ENCODE results near the gene DOCK10.

The DOCK10 gene

DNA sequence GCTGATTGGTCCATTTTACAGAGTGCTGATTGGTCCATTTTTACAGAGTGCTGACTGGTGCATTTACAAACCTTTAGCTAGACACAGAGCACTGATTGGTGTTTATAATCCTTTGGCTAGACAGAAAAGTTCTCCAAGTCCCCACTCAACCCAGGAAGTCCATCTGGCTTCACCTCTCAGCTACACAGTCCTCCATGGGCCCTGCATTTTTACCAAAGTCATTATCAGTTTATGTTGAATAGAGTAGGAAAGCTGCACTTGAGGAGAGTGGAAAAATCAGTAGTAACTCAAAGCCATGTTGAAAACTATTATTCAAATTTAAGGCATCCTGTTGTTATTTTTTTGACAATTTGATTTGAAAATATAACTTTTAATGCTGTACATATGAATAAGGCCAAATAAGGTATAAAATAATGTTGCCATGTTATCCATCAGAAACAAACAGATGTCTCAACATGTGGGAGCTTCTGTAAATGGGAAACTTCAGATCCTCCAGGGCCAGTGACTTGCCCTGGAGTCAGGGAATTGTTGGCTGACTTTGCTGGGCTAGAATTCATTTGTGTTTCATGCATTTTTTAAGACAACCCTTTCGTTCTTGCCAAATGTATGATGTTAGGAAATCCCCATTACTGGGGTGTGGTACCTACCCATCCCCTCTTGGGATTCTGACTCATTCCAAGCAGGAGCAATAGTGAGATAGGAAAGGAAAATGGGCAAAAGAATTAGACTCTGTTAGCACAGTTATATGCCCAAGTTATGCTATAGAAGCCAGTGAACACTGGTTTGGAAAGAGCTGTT is 288.3 kb downstream of the DOCK10 start:
- DNase-seq, result no peak

DNA sequence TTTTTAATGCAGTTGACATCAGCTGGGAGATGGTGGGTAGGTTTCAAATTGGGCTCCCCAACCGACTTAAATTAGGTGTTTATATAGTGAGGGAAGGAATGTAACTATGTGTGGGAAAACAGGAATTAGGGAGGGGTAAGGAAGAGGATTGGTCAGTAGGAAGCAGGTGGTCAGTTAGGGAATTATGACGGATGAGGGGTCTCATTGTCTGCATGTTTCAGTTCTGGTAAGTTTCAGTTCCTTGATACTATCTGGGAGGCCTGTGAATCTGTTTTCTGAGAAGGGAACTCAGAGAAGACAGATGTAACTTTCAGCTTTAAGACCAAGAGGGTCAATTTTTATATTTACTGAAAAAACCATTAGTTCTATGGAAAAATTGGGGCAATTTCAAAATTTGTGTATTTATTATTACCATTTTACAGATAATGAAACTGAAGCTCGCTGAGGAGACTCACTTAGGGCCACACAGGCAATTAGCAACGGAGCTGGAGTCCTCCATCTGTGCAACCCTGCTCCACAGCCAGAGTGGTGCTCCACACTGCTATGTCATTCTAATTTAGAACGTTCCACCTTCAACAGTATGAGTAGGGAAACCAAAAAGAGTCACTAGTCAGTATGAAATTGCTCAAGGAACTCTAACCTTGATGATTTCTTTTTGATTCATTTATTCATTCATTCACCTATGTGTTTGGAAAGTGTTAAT is 290.1 kb downstream of the DOCK10 start:
- DNase-seq, result no peak

DNA sequence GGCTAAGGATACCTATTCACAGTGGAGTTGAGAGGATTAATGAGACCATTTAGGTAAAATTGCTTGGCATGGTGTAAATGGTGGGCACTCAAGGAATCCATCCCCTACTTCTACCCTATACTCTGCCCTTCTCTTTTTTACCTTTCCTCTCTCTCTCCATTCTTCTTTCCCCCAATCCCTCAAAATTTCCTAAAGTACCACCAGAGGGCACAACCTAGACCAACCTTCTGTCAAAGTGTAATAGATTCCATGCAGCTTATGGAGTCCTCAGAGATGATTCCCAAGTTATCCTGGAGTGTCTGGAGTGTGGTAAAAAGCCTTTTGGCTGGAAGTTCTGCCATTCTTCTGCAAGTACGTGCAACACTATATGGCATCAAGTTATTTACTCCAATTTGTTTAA is 293.1 kb downstream of the DOCK10 start:
- peak; percentile 28 for DNase-seq

DNA sequence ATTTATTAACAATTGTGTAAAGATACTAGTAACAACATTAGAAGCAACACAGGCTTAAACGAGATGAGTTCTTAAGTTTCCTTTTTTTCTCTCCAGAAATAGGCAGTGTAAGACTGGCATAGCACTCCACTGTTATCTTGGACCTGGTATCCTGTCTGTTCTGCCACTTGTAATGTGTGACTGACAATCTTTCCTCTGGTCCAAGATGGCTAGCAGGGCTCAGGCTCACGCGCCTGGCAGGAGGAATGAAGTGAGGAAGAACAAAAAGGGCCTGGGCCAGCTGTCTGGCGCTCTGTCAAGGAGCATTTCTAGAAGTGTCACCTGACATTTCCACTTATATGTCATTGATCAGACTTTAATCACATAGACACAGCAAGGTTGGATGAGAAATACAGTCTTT is 294.5 kb downstream of the DOCK10 start:
- no peak for DNase-seq

DNA sequence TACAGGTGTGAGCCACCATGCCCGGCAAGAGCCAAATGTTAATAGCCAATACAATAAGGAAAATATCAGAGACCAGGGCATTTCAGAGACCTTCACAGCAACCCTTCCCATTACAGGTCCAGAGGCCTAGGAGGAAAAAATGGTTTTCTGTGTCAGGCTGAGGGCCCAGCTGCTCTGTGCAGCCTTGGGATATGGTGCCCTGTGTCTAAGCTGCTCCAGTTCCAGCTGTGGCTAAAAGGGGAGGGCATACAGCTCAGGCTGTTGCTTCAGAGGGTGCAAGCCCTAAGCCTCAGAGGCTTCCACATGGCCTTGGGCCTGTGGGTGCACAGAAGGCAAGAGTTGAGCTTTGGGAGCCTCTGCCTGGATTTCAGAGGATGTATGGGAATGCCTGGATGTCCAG is 306.0 kb downstream of the DOCK10 start:
- peak; percentile 17 for DNase-seq

DNA sequence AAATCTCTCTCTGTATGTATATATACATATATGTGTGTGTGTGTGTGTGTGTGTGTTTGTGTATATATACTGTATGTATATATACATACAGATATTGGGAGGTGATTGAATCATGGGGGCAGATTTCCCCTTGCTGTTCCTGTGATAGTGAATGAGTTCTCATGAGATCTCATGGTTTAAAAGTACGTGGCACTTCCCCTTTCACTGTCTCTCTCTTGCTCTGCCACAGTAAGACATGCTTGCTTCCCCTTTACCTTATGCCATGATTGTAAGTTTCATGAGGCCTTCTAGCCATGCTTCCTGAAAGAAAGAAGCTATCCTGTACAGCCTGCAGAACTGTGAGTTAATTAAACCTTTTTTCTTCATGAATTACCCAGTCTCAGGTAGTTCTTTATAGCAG is 307.3 kb downstream of the DOCK10 start:
- no peak for DNase-seq

DNA sequence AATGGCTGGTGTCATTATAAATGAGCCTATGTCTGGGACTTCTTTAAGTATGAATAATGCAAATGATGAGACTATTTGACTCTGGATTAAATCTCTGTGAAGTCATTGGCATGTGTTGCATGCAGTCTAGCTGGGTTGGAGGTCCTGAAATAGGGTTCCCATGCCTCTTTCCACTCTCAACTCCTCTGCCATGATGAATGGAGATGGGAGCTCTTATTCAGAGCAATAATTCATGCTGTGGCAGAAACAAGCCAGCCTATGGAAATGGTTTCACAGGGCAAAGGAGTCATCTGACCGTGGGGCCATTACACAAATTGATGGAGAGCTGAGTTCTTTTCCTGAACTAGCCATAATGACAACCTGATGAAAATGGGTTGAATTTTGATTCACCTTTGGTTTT is 310.6 kb downstream of the DOCK10 start:
- DNase-seq, result no peak

DNA sequence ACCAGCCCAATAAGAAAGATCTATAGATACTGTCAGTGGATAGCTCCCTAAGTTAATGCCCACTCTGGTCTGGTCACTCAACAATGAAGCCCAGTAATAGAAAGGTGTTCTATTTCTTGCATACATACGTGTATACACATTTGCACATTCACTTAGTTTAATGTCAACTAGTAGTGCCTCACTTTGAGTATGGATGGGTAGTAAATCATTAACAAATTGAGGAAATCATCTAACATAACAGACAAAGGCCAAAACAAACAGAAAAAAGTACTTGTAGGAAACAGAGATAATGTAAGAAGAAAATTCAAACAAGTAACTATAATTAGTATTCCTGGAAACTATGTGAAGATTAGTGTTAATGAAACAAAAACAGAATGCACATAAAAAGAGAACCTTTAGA is 312.8 kb downstream of the DOCK10 start:
- DNase-seq, result peak; percentile 74

DNA sequence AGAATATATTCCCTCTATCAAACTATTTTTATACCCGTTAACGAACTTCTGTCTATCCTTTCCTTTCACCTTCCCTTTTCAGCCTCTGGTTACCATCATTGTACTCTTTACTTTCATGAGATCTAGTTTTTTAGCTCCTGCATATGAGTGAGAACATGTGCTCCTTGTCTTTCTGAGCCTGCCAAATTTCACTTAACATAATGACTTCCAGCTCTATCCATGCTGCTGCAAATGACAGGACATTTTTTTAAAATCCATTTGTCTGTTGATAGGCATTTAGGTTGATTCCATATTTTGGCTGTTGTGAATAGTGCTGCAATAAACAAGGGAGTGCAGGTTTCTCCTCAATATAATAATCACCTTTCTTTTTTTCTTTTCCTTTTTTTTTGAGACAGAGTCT is 317.9 kb downstream of the DOCK10 start:
- DNase-seq, result no peak

DNA sequence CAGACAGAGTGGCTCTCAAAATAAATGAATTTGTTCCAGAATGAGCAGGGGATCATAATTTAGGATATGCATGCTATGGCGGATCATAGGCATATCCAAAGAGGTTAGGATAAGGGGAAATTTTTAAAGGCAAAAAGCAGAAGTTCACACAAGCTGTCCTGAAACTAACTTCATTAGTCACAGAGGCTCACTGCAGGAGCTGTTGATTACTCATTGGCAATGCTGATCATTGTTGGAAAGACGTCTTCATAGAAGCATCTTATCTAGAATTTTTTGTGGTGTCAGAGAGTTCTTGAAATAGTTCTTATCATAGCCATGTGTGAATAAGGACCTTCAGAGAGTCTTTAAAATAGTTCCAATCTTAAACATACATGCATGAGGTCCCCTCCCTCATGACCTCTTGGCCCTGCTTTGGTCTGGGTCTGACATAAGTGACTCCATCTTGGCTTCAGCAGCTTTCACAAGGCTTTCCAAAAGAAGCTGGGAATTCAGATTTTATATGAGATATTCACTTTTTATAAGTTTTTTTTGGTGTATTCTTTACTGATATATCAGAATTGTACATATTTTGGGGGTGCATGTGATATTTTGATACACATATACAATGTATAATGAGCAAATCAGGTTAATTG is 318.6 kb downstream of the DOCK10 start:
- DNase-seq, result no peak

DNA sequence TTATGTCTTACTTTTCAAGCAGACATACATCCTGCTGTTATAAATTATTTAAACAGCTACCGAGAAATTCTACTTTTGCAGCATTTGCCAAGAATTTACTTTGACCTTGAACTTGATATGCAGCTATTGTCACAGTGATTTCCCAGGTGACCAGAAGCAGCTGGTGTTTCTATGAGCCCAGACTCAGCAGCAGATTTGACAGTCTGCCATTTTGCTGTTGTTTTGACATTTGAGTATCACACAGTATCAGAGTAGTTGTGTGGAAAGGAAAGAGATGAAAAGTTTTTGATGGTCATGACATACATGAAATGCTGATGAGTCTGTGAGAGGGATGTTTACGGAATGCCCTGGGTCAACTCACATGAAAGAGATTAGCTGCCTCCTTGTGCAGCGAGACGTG is 319.5 kb downstream of the DOCK10 start:
- DNase-seq, result peak; percentile 6

DNA sequence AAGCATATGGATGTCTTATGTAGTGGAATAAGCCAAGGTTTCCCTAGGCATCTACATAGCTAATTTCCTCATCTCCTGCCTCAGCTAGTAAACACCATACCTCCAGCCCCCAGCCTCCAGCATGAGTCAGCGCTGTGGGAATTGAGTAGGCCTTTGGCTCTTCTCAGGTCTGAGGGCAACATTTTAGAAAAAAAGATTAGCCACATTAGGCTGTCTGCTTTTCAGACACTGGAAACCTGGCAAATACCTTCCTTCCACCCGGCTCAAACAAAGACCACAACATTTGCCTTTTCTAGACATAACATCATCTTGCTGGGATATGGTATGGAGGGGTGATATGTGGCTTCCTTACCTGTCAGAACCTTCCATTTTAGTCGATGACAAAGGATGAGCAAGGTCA is 320.0 kb downstream of the DOCK10 start:
- DNase-seq, result peak; percentile 7

DNA sequence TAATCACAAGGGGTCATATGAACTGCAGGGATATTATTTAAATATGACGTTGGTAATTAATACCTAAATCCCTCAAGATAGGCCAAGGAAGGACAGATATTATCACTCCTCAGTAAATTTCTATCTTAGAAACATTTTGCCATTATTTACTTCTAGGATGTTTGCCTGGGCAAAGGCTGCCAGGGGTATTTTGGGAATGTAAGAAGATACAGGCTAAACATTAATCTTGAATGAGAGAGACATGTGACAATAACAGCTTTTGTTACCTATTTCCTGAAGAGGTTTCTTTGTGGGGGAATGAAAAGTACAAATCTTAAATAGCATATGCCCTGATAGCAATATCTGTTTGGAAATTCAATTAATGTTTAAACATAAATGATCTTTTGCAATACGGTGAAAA is 325.3 kb downstream of the DOCK10 start:
- peak; percentile 3 for DNase-seq

DNA sequence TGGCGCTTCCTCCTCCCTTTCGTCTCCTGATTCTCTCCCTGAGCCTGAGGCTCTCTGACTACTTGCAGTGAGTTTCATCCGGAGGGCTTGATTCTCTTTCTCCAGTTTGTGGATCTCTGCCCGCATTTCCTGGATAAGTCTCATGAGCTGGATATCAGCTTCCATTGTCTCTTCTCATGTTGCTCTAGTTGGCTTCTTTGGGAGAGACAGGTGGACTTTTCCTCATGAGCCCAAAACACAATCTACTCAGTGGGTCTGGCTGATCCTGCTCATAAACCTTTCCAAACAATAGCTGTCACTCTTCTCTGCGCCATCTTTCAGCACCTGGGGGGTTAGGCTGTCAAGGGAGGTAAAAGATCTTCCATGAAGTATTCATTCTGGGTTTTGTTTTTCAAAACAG is 326.1 kb downstream of the DOCK10 start, which contains the start of gene CCDC195:
CCDC195 (minus strand) TSS at position 165 of the 400 bp plus-strand sequence; CDS start at position 165, 0 bp downstream.
- DNase-seq, result peak; percentile 9

All from DMS53 (cell line).